ENCODE data around the gene MTHFR. TPM values are rescaled to one million over a fixed set of nuclear protein-coding genes. Genes with fewer than 3 reads are reported as not detected.

Gene MTHFR
- total RNA-seq, 4 donors from 2014 or later, result 82.0 to 130 (median 87.3) TPM

DNA sequence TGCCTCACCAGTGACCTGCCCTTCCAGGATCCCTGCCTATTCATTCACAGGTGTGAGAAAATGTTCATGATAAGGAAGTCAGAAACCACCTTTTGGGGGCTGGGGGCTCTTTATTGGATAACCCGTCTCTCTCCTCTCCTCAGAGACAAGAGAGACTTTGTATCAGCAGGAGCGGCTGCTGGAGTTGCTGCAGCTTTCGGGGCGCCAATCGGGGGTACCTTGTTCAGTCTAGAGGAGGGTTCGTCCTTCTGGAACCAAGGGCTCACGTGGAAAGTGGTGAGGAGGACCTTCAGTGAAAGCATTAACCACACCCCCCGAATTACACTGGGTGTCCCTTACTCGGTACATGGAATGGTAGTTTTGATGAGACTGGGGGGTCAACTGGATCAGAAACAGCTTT is 21.2 kb upstream of the MTHFR start:
- TF ChIP-seq, protein P1, sequence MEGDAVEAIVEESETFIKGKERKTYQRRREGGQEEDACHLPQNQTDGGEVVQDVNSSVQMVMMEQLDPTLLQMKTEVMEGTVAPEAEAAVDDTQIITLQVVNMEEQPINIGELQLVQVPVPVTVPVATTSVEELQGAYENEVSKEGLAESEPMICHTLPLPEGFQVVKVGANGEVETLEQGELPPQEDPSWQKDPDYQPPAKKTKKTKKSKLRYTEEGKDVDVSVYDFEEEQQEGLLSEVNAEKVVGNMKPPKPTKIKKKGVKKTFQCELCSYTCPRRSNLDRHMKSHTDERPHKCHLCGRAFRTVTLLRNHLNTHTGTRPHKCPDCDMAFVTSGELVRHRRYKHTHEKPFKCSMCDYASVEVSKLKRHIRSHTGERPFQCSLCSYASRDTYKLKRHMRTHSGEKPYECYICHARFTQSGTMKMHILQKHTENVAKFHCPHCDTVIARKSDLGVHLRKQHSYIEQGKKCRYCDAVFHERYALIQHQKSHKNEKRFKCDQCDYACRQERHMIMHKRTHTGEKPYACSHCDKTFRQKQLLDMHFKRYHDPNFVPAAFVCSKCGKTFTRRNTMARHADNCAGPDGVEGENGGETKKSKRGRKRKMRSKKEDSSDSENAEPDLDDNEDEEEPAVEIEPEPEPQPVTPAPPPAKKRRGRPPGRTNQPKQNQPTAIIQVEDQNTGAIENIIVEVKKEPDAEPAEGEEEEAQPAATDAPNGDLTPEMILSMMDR (IDR thresholded peaks at IDR 0.05), result no peak
- TF ChIP-seq POLR2A (IDR thresholded peaks at IDR 0.05), result no peak
- Histone ChIP-seq H3K27ac (no peak overlapping the region), H3K9me3 (no peaks in the 10 kb centered on the region), H3K36me3 (peaks cover 0 to 99% (median 0%) of the 10 kb centered on the region in 3 donors), H3K27me3 (no peaks in the 10 kb centered on the region), H3K4me1 (no peaks in the 10 kb centered on the region), H3K4me3 (no peak overlapping the region)
- no peak for DNase-seq

DNA sequence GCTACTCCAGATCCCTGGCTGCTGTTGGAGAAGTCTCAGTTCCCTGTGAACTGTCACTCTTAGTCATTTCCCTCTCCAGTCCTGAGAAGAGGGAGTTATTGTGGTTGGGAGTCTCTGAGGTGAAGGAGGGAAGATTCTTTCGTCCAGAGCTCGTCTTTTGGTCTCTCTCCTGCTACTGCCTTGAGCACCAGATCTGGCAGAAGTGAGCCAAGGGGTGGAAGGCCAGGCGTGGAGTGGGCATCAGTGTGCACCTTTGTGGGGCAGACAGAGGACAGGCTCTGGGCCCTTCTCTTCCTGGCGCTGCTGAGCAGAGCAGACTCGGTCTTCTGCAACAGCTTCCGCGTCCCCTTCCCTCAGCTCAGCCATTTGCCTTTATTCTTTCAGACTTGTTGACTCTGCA is 19.4 kb upstream of the MTHFR start:
- DNase-seq, result no peak
- no peak overlapping the region for H3K4me3 ChIP-seq
- TF ChIP-seq, protein P1 (IDR thresholded peaks at IDR 0.05), result no peak
- no peak for TF ChIP-seq POLR2A (IDR thresholded peaks at IDR 0.05)
- no peak overlapping the region for H3K27ac ChIP-seq
- H3K9me3 ChIP-seq, result no peaks in the 10 kb centered on the region
- H3K4me1 ChIP-seq, result no peaks in the 10 kb centered on the region
- H3K27me3 ChIP-seq, result no peaks in the 10 kb centered on the region
- peaks cover 0 to 96% (median 0%) of the 10 kb centered on the region in 3 donors for H3K36me3 ChIP-seq

DNA sequence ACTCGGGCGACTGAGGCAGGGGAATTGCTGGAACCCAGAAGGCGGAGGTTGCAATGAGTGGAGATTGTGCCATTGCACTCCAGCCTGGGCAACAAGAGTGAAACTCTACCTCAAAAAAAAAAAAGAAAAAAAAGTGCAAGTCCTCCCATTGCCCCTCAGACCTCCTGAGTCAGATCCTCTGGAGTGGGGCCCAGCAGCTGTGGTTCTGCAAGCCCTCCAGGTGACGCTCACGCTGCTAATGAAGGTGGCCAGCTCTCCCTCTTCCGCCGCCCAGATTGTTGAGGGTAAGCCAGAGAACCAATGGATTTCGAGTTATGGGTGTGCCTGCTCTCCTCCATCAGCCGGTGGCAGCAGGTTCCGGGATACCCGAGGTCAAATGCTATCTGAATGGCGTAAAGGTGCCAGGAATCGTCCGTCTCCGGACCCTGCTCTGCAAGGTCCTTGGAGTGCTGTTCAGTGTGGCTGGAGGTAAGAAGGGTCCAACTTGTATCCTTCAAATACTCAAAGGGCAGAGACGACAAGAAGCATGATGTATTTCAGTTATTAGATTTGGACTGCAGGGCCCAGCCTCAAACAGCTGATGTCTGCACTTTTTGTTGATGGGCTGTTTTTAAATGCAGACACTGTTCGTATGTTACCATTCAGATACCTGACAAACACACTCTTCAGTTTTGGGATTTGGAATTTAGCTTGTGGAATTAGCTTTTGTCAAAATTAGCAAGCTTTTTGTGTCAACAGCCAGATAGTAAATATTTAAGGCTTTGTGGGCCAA is 17.8 kb upstream of the MTHFR start:
- H3K27ac ChIP-seq, result no peak overlapping the region
- H3K36me3 ChIP-seq, result peaks cover 0 to 95% (median 0%) of the 10 kb centered on the region in 3 donors
- no peaks in the 10 kb centered on the region for H3K4me1 ChIP-seq
- TF ChIP-seq POLR2A (IDR thresholded peaks at IDR 0.05), result no peak
- TF ChIP-seq, protein P1 (IDR thresholded peaks at IDR 0.05), result no peak
- no peak overlapping the region for H3K4me3 ChIP-seq
- DNase-seq, result no peak
- H3K27me3 ChIP-seq, result no peaks in the 10 kb centered on the region
- H3K9me3 ChIP-seq, result no peaks in the 10 kb centered on the region

DNA sequence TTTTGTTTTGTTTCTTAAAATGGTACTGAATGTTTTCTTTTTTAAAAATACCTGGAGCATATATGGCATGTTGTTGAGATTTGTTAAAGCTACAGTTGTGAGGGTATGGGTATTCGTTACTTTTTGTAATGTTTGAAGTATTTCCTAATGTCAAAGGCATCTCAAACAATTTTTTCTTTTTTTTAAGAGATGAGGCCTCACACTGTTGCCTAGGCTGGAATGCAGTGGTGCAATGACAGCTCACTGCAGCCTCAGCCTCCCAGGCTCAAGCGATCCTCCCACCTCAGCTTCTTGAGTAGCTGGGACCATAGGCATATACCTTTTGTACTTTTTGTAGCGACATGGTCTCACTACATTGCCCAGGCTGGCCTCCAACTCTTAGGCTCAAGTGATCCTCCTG is 16.3 kb upstream of the MTHFR start:
- H3K36me3 ChIP-seq, result peaks cover 0 to 94% (median 0%) of the 10 kb centered on the region in 3 donors
- H3K9me3 ChIP-seq, result no peaks in the 10 kb centered on the region
- H3K4me1 ChIP-seq, result no peaks in the 10 kb centered on the region
- H3K27me3 ChIP-seq, result no peaks in the 10 kb centered on the region
- H3K27ac ChIP-seq, result no peak overlapping the region
- DNase-seq, result no peak
- H3K4me3 ChIP-seq, result no peak overlapping the region
- TF ChIP-seq POLR2A (IDR thresholded peaks at IDR 0.05), result no peak
- TF ChIP-seq, protein P1 (IDR thresholded peaks at IDR 0.05), result no peak

DNA sequence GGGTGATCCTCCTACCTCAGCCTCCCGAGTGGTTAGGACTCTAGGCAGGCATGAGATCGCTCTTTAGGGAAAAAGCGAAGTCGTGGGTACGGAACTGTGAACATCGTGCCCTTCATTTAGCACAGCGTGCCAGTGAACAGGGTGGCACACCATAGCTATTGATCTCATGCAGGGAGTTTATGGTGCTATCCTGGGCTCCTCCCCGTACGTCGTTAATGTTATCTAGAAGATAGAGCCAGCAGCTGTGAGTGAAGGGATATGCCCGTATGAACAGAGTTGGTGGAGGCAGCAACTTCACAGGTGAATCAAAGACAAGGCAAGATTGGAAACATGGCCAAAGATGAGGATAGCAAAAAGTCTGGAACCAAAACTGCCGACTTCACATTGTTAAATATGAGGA is 11.4 kb upstream of the MTHFR start:
- TF ChIP-seq POLR2A (IDR thresholded peaks at IDR 0.05), result no peak
- TF ChIP-seq, protein P1 (IDR thresholded peaks at IDR 0.05), result no peak
- Histone ChIP-seq H3K4me1 (peaks cover 0 to 7% (median 0%) of the 10 kb centered on the region in 4 donors), H3K9me3 (no peaks in the 10 kb centered on the region), H3K4me3 (no peak overlapping the region), H3K27ac (no peak overlapping the region), H3K27me3 (no peaks in the 10 kb centered on the region), H3K36me3 (peaks cover 0 to 75% (median 0%) of the 10 kb centered on the region in 3 donors)
- peak in 1 of 3 donors; percentile 46 for DNase-seq
